HuH-7.5 (cell line): Measurements from ENCODE around the gene WHAMM.
"Not testable (repeated sequence)": the region's sequence is repeated elsewhere in the genome, so short reads cannot be mapped to it uniquely, and the experiment has no call there.

ENCODE experiments used
- DNase-seq: peaks from one replicate; pipeline ENCODE4 v3.0.0; 2011; ENCODE audit warnings: low spot score

Gene WHAMM

GRCh38 chr15:82838096-82838735, 28.8 kb downstream of the WHAMM start:
- no peak for DNase-seq

GRCh38 chr15:82839136-82839535, 29.7 kb downstream of the WHAMM start:
- no peak for DNase-seq

GRCh38 chr15:82840166-82840565, 30.7 kb downstream of the WHAMM start:
- DNase-seq = no peak

- DNase-seq = no peak
These were observed 34.1 kb downstream of the WHAMM start for GRCh38 chr15:82843566-82843965.

GRCh38 chr15:82845686-82846085, 36.3 kb downstream of the WHAMM start:
- no peak for DNase-seq

DNA sequence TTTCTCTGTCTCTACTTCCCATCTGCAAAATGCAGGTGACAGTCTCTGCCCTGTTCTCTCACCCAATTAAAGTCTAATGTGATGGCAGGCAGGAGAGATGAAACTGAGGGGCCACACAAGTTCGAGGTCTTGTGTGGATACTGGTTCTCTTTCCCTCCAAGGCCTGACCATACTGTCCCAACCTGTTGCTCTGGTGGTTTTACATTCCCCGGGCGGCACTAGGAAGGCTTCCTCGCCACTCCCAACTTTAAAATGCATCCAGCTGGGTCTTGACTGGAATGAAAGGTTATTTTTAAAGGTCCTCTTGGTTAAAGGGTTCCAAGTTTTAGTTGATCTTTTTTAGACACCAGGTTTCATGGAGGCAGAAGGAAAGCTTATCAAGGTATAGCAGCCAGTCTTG, 37.2 kb downstream of the WHAMM start:
- DNase-seq = no peak

DNA sequence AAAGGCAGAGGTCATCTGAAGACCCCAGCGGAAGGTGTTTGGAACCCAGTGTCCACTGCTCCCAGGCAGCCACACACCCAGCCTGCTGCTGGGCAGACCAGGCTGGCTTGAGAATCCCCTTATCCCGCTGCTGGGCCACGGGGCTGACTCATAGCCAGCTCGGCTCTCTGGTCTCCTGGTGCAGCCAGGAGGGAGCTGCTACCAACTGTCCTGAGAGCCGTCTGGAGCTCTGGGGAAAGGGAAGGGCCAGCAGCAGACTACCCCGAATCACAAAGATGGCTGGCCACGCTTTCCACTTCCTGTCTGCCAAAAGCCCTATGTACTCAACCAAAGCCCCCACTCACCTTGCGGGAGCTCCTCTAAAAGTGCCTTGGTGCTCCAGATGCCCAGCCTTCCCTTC, 38.3 kb downstream of the WHAMM start:
- no peak for DNase-seq

DNA sequence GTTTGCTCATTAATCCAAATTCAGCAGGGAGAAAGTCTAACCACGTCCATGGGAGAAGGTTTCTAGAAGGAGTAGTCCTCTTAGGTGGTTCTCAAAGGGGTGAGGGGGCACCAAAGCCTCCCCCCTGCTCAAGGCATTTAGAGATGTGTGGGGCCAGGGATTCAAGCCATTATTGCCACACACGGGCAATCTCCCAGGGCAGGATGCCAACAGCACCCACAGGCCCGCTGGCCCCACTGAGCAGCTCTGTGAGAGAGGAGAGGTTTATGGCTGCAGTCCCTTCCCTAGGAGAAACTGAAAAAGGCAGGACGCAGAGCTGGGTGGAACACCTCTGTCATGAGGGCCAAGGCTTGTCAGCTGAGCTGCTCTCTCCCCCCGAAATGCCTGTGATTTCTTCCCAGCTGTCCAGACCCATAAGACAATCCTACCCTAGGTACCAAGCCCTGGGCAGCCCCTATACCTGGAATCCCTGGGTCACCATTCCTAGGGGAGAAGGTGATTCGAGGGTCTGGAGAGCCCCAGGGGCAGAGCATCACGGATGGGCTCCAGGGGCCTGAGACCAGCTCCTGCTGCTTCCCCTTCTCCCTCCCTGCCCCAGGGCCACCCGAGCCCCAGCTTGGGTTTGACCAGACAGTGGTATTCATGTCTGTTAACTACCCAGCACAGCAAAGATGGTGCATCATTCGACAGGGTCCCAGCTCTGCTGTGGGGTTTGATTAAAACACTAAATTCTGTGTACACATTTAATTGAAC, 39.0 kb downstream of the WHAMM start:
- no peak for DNase-seq

- peak; percentile 54 for DNase-seq
These were observed 40.4 kb downstream of the WHAMM start for GRCh38 chr15:82849556-82850512.

DNA sequence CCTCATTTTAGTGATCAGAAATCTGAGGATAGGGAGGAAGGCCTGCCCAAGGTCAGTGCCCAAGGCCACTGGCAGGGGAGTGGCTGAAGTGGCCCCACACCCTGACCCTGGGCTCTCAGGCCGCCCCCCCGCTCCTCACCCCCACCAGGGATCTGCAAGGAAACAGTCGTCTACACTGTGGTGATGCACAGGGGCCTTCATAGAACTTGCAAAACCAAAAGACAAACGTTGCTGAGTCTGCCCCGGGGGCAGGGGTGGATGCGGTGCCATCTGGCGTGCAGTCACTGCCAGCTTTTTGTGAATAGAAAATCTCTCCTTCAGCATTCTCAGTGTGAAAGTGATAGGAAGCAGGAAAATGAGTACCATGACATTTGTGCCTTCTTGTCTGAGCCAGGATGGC, 41.3 kb downstream of the WHAMM start:
- no peak for DNase-seq

DNA sequence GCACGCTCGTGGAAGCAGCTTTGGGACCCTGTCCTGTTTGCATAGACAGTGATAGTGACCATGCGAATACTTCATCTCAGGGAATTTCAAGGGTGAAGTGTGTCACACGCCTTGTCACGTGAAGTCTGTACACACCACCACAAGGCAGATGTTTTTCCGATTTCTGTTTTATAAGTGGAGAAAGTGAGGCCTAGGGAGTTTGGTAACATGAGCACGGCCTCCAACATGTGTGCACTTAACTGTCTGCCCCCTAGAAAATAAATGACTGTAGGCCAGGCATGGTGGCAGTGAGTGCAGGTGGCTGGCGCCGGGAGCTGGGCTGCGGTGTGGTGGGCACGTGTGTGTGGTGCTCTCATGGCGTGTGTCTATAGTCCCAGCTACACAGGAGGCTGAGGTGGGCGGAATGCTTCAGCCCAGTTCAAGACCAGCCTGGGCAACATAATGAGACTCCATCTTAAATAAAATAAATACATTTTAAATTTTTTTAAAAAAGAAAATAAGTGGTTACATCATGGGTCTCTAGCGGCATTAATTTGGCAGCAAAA, 42.0 kb downstream of the WHAMM start:
- no peak for DNase-seq

- no peak for DNase-seq
These were observed 42.6 kb downstream of the WHAMM start for GRCh38 chr15:82851981-82852511.

DNA sequence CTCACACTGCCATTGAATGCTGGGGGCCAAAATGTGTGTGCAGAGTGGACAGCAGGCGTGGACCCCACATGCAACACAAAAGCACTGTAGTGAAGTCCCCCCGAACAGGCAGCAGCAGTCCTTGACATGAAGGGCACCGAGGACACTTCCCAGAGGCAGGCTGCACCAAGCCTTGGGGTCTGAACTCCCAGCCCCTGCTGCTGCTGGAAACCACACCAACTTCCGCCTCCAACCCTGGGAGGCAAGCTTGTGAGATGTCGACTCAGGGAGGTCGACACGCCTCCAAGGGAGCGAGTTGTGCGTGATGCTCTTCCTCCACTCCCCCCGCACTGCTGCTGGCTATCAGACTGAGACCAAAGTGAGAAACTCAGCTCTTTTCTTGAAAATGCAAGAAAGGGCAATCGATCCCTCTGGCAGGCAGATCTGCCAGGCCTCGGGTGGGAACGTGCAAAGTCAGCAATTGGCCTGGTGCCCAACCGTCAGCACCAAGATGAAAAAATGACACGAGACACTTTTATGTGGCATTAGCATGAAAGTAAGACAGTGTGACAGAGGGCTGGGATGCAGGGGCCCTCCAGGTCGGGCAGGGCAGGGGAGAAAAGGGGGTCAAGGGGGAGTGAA, 43.6 kb downstream of the WHAMM start:
- DNase-seq = no peak

DNA sequence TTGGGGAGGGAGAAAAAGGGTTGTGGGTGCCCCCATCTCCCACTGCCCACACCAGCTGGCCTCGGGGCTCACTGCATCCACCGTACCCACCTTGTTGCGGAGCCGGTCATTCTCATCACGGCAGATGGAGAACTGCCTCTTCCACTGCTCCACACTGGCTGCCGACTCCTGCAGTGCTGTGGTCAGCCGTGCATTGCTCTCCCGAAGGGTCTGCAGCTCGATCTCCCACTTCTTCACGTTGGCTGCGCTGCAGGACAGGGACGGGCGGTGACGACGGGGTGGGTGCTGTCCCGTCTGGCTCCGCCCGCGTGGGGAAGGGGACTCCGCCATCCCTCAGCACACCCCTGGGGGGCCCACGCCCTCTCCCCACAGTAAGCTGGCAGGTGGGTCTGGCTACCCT, 45.1 kb downstream of the WHAMM start:
- no peak for DNase-seq

DNA sequence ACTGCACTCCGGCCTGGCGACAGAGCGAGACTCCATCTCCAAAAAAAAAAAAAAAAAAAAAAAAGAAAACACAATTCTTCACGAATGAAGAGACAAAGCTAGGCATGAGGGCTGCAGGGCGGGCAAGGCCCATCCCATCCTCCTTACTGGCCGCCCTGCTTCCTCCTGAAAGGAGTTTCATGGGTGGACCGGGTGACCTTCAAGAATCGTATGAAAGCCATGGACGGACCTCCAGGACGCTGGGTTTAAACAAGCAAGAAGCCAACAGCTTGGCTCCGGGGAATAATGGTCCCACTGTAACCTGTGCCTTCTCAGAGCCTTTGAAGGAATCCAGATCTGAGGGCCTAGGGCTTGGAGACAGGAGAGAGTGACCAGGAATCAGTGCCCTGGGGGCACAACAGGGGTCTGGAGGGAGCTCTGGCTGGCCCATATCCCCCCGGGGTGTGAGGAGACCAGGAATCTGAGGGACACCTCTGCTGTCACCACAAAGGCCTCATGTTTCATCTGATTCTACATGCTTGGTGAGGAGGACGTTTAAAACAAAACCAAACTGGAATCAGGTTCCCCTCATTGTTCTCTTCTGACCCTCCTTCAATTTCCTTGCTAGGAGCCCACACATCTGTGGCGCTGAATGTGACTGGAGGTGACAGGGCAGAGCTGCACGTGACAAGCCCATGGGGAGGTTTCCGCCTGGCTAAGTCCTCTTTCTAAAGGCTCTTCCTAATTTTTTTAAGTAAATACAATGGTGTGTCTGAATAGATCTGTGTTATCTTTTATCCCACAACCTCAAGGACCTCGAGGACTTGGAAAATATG, 46.1 kb downstream of the WHAMM start:
- DNase-seq = no peak

GRCh38 chr15:82856397-82857170, 47.2 kb downstream of the WHAMM start:
- DNase-seq = no peak

GRCh38 chr15:82858932-82859331, 49.5 kb downstream of the WHAMM start:
- no peak for DNase-seq

DNA sequence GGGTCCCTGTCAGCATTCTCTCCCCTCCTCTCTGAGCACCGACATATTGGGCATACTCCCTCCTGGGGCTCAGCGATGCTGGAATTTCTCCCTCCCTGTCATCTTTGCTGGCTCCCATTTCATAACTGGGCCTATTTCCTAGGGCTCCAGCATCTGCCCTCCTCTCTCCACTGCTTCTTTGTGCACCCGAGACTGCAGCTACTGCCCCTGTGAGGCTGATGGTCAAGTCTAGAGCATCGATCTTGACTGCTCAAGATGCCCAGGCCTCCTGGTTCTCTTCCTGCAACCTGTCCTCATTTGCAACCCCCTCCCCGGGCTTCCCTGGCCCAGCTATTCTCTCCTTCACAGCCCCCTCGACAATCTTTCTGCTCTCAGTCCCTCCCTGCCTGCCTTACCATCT, 53.5 kb downstream of the WHAMM start:
- DNase-seq = no peak

GRCh38 chr15:82864967-82865366, 55.5 kb downstream of the WHAMM start:
- DNase-seq = no peak

DNA sequence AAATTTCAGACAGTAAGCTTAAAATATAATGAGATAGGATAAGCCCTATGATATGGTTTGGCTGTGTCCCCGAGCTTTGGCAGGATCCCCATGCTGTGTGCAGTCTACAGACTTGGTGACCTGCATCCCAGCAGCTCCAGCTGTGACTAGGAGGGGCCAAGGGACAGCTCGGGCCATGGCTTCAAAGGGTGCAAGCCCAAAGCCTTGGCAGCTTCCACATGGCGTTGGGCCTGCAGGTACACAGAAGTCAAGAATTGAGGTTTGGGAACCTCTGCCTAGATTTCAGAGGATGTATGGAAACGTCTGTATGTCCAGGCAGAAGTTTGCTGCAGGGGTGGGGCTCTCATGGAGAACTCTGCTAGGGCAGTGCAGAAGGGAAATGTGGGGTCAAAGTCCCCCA, 56.2 kb downstream of the WHAMM start:
- DNase-seq = not testable (repeated sequence)
